SU-DHL-6 (cell line): ENCODE data around the gene KRTAP10-8.

Experiments
- H2AFZ ChIP-seq: fragments of 200-600 bp; sonication (generic); 2 replicates; pipeline ENCODE4 v1.6.1; 2014; ENCODE audit warnings: low read depth, mild to moderate bottlenecking, moderate library complexity, mixed read lengths, antibody characterized with exemption, low read length; ENCODE audit not compliant: severe bottlenecking
- H3F3A ChIP-seq: fragments of 200-600 bp; shearing (Covaris generic); 2 replicates; pipeline ENCODE4 v1.6.0; 2016; ENCODE audit warnings: antibody characterized with exemption, mild to moderate bottlenecking; ENCODE audit not compliant: insufficient read depth
- H3K27ac ChIP-seq: fragments of 200-600 bp; sonication (generic); 2 replicates; pipeline ENCODE4 v1.5.1; 2016; ENCODE audit warnings: low read depth, mild to moderate bottlenecking, low read length, moderate library complexity, mixed read lengths
- H3K27me3 ChIP-seq: fragments of 200-600 bp; sonication (generic), shearing (Covaris generic); 2 replicates; pipeline ENCODE4 v1.6.0; 2014; ENCODE audit warnings: mild to moderate bottlenecking, low read length
- H3K36me3 ChIP-seq: fragments of 200-600 bp; sonication (generic); 2 replicates; pipeline ENCODE4 v1.6.1; 2014; ENCODE audit warnings: mild to moderate bottlenecking, low read length, mixed read lengths
- H3K4me2 ChIP-seq: fragments of 300-600, 200-600 bp; shearing (Covaris generic), sonication (generic); 2 replicates; pipeline ENCODE4 v1.6.0; 2014; ENCODE audit warnings: low read length, low read depth, mild to moderate bottlenecking; ENCODE audit not compliant: poor library complexity, severe bottlenecking
- H3K4me3 ChIP-seq: fragments of 200-600 bp; sonication (generic); 2 replicates; pipeline ENCODE4 v1.5.1; 2014; ENCODE audit warnings: antibody characterized with exemption, low read length, mild to moderate bottlenecking, mixed read lengths; ENCODE audit not compliant: insufficient read depth, poor library complexity, severe bottlenecking
- H3K79me2 ChIP-seq: fragments of 200-600 bp; sonication (generic); 2 replicates; pipeline ENCODE4 v1.6.1; 2014; ENCODE audit warnings: mild to moderate bottlenecking, low read length, moderate library complexity; ENCODE audit not compliant: insufficient read depth
- H3K9ac ChIP-seq: fragments of 200-600 bp; sonication (generic); 2 replicates; pipeline ENCODE4 v1.7.0; 2014; ENCODE audit warnings: mild to moderate bottlenecking, low read length
- H3K9me2 ChIP-seq: fragments of 200-600 bp; sonication (generic); replicated peaks from 2 replicates; pipeline ENCODE4 v1.6.1; 2014; ENCODE audit warnings: low read length; ENCODE audit not compliant: insufficient read depth
- H3K9me3 ChIP-seq: fragments of 200-600 bp; sonication (generic); 2 replicates; pipeline ENCODE4 v1.6.1; 2014; ENCODE audit warnings: low read length, mixed read lengths; ENCODE audit not compliant: insufficient read depth
- H4K20me1 ChIP-seq: fragments of 200-600 bp; sonication (generic); 2 replicates; pipeline ENCODE4 v1.6.1; 2014; ENCODE audit warnings: low read depth, mild to moderate bottlenecking, antibody characterized with exemption, low read length, moderate library complexity, mixed read lengths
- EZH2phosphoT487 ChIP-seq: fragments of 200-600 bp; sonication (generic), shearing (Covaris generic); conservative IDR thresholded peaks from 2 replicates; pipeline ENCODE4 v1.6.1; 2018; ENCODE audit warnings: mild to moderate bottlenecking, antibody characterized with exemption, low read length, moderate library complexity, mixed read lengths
- TF ChIP-seq, protein P1 (sequence below): fragments of 200-600 bp; sonication (generic); IDR thresholded peaks from one replicate; pipeline ENCODE4 v1.5.1; 2017; ENCODE audit warnings: antibody characterized with exemption, mild to moderate bottlenecking, low read length, moderate library complexity; ENCODE audit not compliant: insufficient read depth, poor library complexity, severe bottlenecking

KRTAP10-8 gene

DNA sequence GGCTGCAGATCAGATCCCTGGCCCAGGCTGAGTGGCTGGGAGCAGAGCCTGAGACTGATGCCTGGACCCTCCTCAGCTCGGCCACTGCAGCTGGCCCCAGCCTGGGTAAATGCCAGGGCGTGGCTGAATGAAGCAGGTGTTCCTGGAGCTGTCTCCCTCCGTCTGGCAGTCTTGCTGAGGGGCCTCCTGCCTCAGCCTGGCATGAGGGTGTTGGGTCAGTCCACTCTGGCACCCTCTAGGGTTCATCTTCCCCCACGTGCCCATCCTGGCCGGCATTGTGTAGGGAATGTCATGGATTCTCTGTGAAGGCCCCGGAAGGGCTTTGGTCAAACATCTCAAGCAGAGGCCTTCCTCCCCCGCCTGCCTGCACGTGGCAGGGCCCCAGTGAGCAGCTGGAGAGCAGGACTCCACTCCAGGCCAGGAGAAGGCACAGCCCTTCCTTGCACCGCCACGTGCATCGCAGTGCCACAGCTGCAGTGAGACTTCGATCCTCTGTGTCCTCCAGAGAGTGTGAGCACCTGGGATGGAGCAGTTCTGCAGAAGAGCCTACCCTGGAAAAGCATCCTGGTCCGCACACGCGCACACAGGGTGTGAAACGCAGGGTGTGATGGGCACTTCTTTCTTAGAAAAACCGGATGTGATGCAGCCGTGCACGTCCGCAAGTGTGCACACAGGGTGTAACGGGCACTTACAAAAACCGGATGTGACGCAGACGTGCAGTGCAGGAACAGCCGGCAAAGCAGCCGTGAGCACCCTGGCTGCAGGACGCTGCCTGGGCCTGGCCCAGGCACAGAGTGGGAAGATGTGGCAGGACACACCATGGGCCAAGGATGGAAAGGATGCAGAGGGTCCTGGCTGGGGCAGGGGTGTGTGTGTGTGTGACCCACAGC is 43.0 kb upstream of the KRTAP10-8 start:
- H4K20me1 ChIP-seq = no peaks in the 10 kb centered on the region
- TF ChIP-seq EZH2phosphoT487 = no peak
- TF ChIP-seq, protein P1, sequence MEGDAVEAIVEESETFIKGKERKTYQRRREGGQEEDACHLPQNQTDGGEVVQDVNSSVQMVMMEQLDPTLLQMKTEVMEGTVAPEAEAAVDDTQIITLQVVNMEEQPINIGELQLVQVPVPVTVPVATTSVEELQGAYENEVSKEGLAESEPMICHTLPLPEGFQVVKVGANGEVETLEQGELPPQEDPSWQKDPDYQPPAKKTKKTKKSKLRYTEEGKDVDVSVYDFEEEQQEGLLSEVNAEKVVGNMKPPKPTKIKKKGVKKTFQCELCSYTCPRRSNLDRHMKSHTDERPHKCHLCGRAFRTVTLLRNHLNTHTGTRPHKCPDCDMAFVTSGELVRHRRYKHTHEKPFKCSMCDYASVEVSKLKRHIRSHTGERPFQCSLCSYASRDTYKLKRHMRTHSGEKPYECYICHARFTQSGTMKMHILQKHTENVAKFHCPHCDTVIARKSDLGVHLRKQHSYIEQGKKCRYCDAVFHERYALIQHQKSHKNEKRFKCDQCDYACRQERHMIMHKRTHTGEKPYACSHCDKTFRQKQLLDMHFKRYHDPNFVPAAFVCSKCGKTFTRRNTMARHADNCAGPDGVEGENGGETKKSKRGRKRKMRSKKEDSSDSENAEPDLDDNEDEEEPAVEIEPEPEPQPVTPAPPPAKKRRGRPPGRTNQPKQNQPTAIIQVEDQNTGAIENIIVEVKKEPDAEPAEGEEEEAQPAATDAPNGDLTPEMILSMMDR = no peak
- no peak overlapping the region for H3K27ac ChIP-seq
- H2AFZ ChIP-seq = no peak overlapping the region
- no peaks in the 10 kb centered on the region for H3K27me3 ChIP-seq
- no peak overlapping the region for H3K9ac ChIP-seq
- no peaks in the 10 kb centered on the region for H3F3A ChIP-seq
- no peaks in the 10 kb centered on the region for H3K36me3 ChIP-seq
- H3K79me2 ChIP-seq = no peaks in the 10 kb centered on the region
- no peak overlapping the region for H3K4me3 ChIP-seq
- H3K9me3 ChIP-seq = no peaks in the 10 kb centered on the region
- H3K9me2 ChIP-seq = no peaks in the 10 kb centered on the region
- no peak overlapping the region for H3K4me2 ChIP-seq

DNA sequence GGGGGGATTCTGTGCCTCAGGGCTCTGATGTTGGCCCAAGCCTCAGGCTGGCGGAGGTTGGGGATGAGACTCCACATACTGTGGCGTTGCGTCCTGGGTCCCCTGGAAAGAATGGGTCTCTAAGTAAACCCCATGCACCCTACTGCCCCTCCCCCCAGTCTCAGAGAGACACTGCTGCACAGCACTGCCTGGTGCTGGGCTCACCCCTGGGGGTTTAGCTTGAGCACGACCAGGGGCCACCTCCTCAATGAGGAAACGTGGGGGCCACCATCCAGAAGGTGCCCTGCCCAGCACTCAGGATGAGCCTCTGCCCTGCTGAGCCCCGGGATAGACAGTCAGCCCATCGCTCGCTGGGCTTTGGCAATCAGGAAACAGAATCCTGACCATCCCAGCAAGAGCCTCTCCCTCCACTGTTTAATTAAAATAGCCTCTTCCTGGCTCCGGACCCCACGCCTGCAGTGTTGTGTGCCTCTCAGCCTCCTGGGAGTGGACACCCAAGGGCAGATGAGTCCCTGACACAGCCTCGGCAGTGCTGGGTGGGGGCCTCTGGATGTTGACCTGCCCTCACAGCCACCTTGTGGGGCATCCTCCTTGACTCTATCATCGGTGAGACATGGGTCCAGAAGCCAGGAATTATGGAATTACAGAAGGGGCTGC is 41.9 kb upstream of the KRTAP10-8 start:
- H3K9ac ChIP-seq = no peak overlapping the region
- no peaks in the 10 kb centered on the region for H3K9me2 ChIP-seq
- H3K4me2 ChIP-seq = no peak overlapping the region
- no peak overlapping the region for H3K27ac ChIP-seq
- H3K79me2 ChIP-seq = no peaks in the 10 kb centered on the region
- no peaks in the 10 kb centered on the region for H3K36me3 ChIP-seq
- no peak for TF ChIP-seq EZH2phosphoT487
- TF ChIP-seq, protein P1 = no peak
- no peak overlapping the region for H2AFZ ChIP-seq
- no peaks in the 10 kb centered on the region for H3K27me3 ChIP-seq
- no peak overlapping the region for H3K4me3 ChIP-seq
- H3F3A ChIP-seq = no peaks in the 10 kb centered on the region
- no peaks in the 10 kb centered on the region for H3K9me3 ChIP-seq
- no peaks in the 10 kb centered on the region for H4K20me1 ChIP-seq

DNA sequence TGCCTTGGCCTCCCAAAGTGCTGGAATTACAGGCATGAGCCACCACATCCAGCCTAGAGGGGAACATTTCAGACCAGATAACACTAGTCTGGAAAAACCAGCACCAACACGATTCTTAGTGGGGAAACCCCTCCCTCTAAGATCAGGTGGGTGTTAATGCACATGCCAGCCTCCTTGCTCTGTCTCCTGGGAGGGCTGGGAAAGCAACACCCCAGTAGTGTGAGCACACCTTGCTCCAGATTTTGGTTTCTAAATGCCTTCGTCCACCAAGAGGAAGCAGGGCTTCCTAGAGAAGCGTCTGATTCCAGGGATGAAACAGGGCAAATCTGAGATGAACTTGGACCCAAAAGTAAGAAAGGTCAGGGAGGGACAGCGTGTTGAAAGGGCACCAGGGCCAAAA is 40.6 kb upstream of the KRTAP10-8 start:
- H3K9me3 ChIP-seq = no peaks in the 10 kb centered on the region
- H3F3A ChIP-seq = no peaks in the 10 kb centered on the region
- no peaks in the 10 kb centered on the region for H3K9me2 ChIP-seq
- H3K79me2 ChIP-seq = no peaks in the 10 kb centered on the region
- H4K20me1 ChIP-seq = no peaks in the 10 kb centered on the region
- no peak overlapping the region for H3K4me3 ChIP-seq
- no peak overlapping the region for H3K27ac ChIP-seq
- H3K9ac ChIP-seq = no peak overlapping the region
- TF ChIP-seq, protein P1 = no peak
- TF ChIP-seq EZH2phosphoT487 = no peak
- no peak overlapping the region for H3K4me2 ChIP-seq
- no peak overlapping the region for H2AFZ ChIP-seq
- no peaks in the 10 kb centered on the region for H3K36me3 ChIP-seq
- H3K27me3 ChIP-seq = no peaks in the 10 kb centered on the region
